Subcutaneous adipose tissue (tissue), 4 donors: ENCODE results near the gene ODF4. TPM values are rescaled to one million over a fixed set of nuclear protein-coding genes. Genes with fewer than 3 reads are reported as not detected.

Source experiments
- CTCF ChIP-seq: fragments of 450-650 bp; IDR thresholded peaks from one replicate; pipeline ENCODE4 v1.5.1; 2016; ENCODE audit warnings: low read depth, mild to moderate bottlenecking, control low read depth, antibody characterized with exemption, moderate library complexity
- total RNA-seq, 4 donors: library from RNA; depleted of rRNA; stranded (reverse); fragments of >200 nt; gene quantifications; one replicate each; pipeline ENCODE4 v1.1.0, GENCODE V29; 2016

ODF4 gene
- total RNA-seq, 4 donors from 2014 or later: not detected

- TF ChIP-seq CTCF: no peak
These were observed 21.4 kb upstream of the ODF4 start for GRCh38 chr17:8318010-8318935.

GRCh38 chr17:8320262-8320661 lies 19.4 kb upstream of the ODF4 start:
- no peak for TF ChIP-seq CTCF

- TF ChIP-seq CTCF: no peak
These were observed 18.6 kb upstream of the ODF4 start for GRCh38 chr17:8320990-8321389.

GRCh38 chr17:8322061-8322460 lies 17.6 kb upstream of the ODF4 start:
- no peak for TF ChIP-seq CTCF

GRCh38 chr17:8324132-8324531 lies 15.5 kb upstream of the ODF4 start:
- TF ChIP-seq CTCF: no peak

GRCh38 chr17:8324923-8325322 lies 14.7 kb upstream of the ODF4 start:
- TF ChIP-seq CTCF: no peak

- TF ChIP-seq CTCF: no peak
These were observed 12.9 kb upstream of the ODF4 start for GRCh38 chr17:8326511-8327302.
